SK-N-SH treated with all-trans-retinoic acid at 6 μM for 48 hours (cell line): ENCODE results near the gene KIFC3.

ENCODE experiments used
- ATAC-seq: fragments of 200-7000 bp; cut with Tn5 transposase; 3 replicates; pipeline ENCODE4 v1.9.1; 2020; ENCODE audit warnings: mild to moderate bottlenecking, moderate library complexity
- ARNTL ChIP-seq: fragments of 450-650 bp; formaldehyde crosslinking; IDR thresholded peaks from 2 replicates; pipeline ENCODE4 v1.5.0; 2020; ENCODE audit warnings: low read depth, mild to moderate bottlenecking, moderate library complexity, borderline replicate concordance
- BACH2 ChIP-seq: fragments of 250-450 bp; sonication (Bioruptor Pico); IDR thresholded peaks from 2 replicates; pipeline ENCODE4 v1.9.0; 2021; ENCODE audit warnings: mild to moderate bottlenecking, borderline replicate concordance
- ESRRG ChIP-seq: fragments of 250-450 bp; sonication (Bioruptor Pico); IDR thresholded peaks from 2 replicates; pipeline ENCODE4 v1.6.1; 2021; ENCODE audit warnings: mild to moderate bottlenecking
- GLIS3 ChIP-seq: fragments of 250-450 bp; sonication (Bioruptor Pico); IDR thresholded peaks from 2 replicates; pipeline ENCODE4 v1.5.0; 2020; ENCODE audit warnings: mild to moderate bottlenecking, moderate library complexity
- OSR1 ChIP-seq: fragments of 250-450 bp; sonication (Bioruptor Pico); IDR thresholded peaks from 2 replicates; pipeline ENCODE4 v1.8.0; 2022; ENCODE audit warnings: moderate library complexity, mild to moderate bottlenecking, inconsistent platforms
- PPARA ChIP-seq: fragments of 250-450 bp; sonication (Bioruptor Pico); IDR thresholded peaks from 2 replicates; pipeline ENCODE4 v1.5.0; 2020; ENCODE audit warnings: mild to moderate bottlenecking, borderline replicate concordance
- RARB ChIP-seq: fragments of 250-450 bp; sonication (Bioruptor Pico); IDR thresholded peaks from 2 replicates; pipeline ENCODE4 v1.8.0; 2021; ENCODE audit warnings: mild to moderate bottlenecking, moderate library complexity
- SNAI2 ChIP-seq: fragments of 250-450 bp; sonication (Bioruptor Pico); IDR thresholded peaks from 2 replicates; pipeline ENCODE4 v1.5.0; 2020; ENCODE audit warnings: mild to moderate bottlenecking, moderate library complexity
- TCF4 ChIP-seq: fragments of 250-450 bp; sonication (Bioruptor Pico); IDR thresholded peaks from 2 replicates; pipeline ENCODE4 v1.8.0; 2021; ENCODE audit warnings: mild to moderate bottlenecking, moderate library complexity, borderline replicate concordance
- TOX ChIP-seq: fragments of 250-450 bp; sonication (Bioruptor Pico); IDR thresholded peaks from 2 replicates; pipeline ENCODE4 v1.8.0; 2021; ENCODE audit warnings: mild to moderate bottlenecking, moderate library complexity, borderline replicate concordance
- ZC3H10 ChIP-seq: fragments of 250-450 bp; sonication (Bioruptor Pico); IDR thresholded peaks from 2 replicates; pipeline ENCODE4 v1.5.1; 2021; ENCODE audit warnings: mild to moderate bottlenecking, moderate library complexity
- ZFP3 ChIP-seq: fragments of 250-450 bp; sonication (Bioruptor Pico); IDR thresholded peaks from 2 replicates; pipeline ENCODE4 v1.5.0; 2020; ENCODE audit warnings: mild to moderate bottlenecking, moderate library complexity
- ZFP30 ChIP-seq: fragments of 450-650 bp; formaldehyde crosslinking; IDR thresholded peaks from 2 replicates; pipeline ENCODE4 v1.5.0; 2022; ENCODE audit warnings: mild to moderate bottlenecking, moderate library complexity
- ZNF565 ChIP-seq: fragments of 450-650 bp; formaldehyde crosslinking; conservative IDR thresholded peaks from 2 replicates; pipeline ENCODE4 v1.5.0; 2020; ENCODE audit warnings: low read depth, mild to moderate bottlenecking, moderate library complexity
- ZNF70 ChIP-seq: fragments of 450-650 bp; formaldehyde crosslinking; IDR thresholded peaks from 2 replicates; pipeline ENCODE4 v1.5.0; 2020; ENCODE audit warnings: mild to moderate bottlenecking, moderate library complexity
- TF ChIP-seq, protein P1 (sequence below): fragments of 250-450 bp; sonication (Bioruptor Pico); IDR thresholded peaks from 2 replicates; pipeline ENCODE4 v1.5.0; 2020; ENCODE audit warnings: mild to moderate bottlenecking, moderate library complexity
- TF ChIP-seq, protein P2 (sequence below): fragments of 250-450 bp; sonication (Bioruptor Pico); IDR thresholded peaks from 2 replicates; pipeline ENCODE4 v1.5.1; 2021; ENCODE audit warnings: mild to moderate bottlenecking, moderate library complexity
- TF ChIP-seq, protein P3 (sequence below): fragments of 250-450 bp; sonication (Bioruptor Pico); IDR thresholded peaks from 2 replicates; pipeline ENCODE4 v1.8.0; 2021; ENCODE audit warnings: low read depth, mild to moderate bottlenecking, moderate library complexity, borderline replicate concordance
- TF ChIP-seq, protein P4 (sequence below): fragments of 250-450 bp; sonication (Bioruptor Pico); IDR thresholded peaks from 2 replicates; pipeline ENCODE4 v1.5.1; 2020; ENCODE audit warnings: low read depth, mild to moderate bottlenecking, moderate library complexity

KIFC3 gene

DNA sequence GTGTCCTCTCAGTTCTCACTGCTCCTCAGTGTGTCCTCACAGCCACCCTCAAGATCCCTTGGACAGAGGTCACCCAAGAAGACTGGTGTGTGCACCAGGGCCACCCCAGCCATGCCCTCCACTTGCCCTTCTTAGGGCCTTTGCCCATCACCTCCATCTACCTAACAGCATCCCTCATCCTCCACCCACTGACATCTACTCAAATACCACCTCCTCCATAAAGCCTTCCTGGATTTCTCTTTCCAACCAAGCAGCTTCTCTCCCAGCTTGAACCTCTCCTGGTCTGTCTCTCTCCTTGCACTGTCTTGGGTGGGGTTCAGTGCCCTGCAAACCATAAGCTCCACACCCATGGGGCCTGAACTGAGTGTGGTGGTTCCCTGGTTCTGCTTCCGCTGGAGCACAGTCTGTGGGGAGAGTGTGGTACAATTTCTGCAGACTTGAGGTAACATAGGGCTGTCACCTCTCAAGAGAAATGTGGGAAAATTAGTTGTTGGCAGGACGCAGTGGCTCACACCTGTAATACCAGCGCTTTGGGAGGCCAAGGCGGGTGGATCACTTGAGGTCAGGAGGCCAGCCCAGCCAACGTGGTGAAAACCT is 52.3 kb downstream of the KIFC3 start:
- ATAC-seq, result no peak
- TF ChIP-seq ZFP3 (CRISPR knock-in tag), result no peak
- TF ChIP-seq ZFP30 (CRISPR knock-in tag), result no peak
- TF ChIP-seq, protein P1, sequence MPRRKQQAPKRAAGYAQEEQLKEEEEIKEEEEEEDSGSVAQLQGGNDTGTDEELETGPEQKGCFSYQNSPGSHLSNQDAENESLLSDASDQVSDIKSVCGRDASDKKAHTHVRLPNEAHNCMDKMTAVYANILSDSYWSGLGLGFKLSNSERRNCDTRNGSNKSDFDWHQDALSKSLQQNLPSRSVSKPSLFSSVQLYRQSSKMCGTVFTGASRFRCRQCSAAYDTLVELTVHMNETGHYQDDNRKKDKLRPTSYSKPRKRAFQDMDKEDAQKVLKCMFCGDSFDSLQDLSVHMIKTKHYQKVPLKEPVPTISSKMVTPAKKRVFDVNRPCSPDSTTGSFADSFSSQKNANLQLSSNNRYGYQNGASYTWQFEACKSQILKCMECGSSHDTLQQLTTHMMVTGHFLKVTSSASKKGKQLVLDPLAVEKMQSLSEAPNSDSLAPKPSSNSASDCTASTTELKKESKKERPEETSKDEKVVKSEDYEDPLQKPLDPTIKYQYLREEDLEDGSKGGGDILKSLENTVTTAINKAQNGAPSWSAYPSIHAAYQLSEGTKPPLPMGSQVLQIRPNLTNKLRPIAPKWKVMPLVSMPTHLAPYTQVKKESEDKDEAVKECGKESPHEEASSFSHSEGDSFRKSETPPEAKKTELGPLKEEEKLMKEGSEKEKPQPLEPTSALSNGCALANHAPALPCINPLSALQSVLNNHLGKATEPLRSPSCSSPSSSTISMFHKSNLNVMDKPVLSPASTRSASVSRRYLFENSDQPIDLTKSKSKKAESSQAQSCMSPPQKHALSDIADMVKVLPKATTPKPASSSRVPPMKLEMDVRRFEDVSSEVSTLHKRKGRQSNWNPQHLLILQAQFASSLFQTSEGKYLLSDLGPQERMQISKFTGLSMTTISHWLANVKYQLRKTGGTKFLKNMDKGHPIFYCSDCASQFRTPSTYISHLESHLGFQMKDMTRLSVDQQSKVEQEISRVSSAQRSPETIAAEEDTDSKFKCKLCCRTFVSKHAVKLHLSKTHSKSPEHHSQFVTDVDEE (CRISPR knock-in tag), result no peak
- TF ChIP-seq ARNTL, result no peak
- no peak for TF ChIP-seq ZNF70 (CRISPR knock-in tag)
- no peak for TF ChIP-seq SNAI2 (CRISPR knock-in tag)
- no peak for TF ChIP-seq OSR1
- no peak for TF ChIP-seq BACH2 (CRISPR knock-in tag)
- no peak for TF ChIP-seq TCF4
- TF ChIP-seq RARB (CRISPR knock-in tag), result no peak

DNA sequence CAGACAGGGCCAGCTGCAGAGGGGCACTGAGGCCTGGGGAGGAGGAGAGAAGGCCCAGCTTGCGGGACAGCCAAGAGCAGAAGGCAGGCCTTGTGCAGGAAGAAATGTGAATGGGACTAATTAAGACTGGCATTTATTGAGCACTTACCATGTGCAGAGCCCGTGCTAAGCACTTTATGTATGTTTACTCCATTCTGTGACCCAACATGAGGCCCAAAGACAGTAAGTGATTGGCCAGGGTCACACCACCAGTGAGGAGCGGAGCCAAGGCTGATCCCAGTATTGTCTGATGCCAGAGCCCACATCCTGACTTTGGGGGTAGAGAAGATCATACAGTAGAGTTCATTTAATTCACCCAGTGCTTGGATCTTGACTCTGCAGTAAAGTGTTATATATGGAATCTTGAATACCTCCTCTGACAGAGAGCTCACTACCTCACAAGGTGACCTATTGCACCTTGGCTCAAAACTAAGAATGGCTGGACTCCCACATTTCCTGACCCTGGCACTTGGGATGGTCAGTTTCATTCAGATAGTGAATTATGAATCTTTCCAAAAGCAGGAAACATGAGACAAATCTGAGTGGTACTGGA is 53.1 kb downstream of the KIFC3 start:
- ATAC-seq, result peak; percentile 13; the same call in 1 of the 3 replicates
- TF ChIP-seq TOX (CRISPR knock-in tag) (no peak), GLIS3 (CRISPR knock-in tag) (no peak), ZFP3 (CRISPR knock-in tag) (no peak), ESRRG (CRISPR knock-in tag) (no peak), OSR1 (no peak), SNAI2 (CRISPR knock-in tag) (no peak), ZNF70 (CRISPR knock-in tag) (no peak), ARNTL (no peak), BACH2 (CRISPR knock-in tag) (no peak), TCF4 (no peak)
- TF ChIP-seq, protein P1 (CRISPR knock-in tag), result no peak
- TF ChIP-seq, protein P2, sequence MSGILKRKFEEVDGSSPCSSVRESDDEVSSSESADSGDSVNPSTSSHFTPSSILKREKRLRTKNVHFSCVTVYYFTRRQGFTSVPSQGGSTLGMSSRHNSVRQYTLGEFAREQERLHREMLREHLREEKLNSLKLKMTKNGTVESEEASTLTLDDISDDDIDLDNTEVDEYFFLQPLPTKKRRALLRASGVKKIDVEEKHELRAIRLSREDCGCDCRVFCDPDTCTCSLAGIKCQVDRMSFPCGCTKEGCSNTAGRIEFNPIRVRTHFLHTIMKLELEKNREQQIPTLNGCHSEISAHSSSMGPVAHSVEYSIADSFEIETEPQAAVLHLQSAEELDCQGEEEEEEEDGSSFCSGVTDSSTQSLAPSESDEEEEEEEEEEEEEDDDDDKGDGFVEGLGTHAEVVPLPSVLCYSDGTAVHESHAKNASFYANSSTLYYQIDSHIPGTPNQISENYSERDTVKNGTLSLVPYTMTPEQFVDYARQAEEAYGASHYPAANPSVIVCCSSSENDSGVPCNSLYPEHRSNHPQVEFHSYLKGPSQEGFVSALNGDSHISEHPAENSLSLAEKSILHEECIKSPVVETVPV, result no peak
- TF ChIP-seq, all 23 proteins: peak for 0

DNA sequence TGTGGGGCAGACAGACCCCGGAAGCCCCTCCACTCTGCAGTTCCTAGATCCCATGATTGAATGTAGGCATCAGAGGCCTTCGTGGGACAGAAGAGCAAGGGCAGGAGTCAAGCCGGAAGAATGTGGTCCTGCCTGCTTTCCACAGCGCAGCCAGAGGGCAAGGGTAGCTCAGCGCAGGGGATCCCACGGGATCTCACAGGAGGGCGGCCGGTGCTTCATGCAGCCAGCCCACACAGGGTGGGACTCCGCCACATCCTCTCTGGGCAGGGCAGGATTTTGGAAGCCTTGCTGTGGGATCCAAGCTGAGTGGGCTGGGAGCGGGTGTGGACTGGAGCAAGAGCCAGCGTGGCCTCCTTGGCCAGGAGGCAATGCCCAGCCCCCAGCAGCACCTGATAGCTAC is 53.7 kb downstream of the KIFC3 start:
- TF ChIP-seq SNAI2 (CRISPR knock-in tag), result no peak
- TF ChIP-seq ARNTL, result no peak
- TF ChIP-seq, protein P1 (CRISPR knock-in tag), result no peak
- TF ChIP-seq GLIS3 (CRISPR knock-in tag), result no peak
- no peak for TF ChIP-seq ZNF565 (CRISPR knock-in tag)
- no peak for TF ChIP-seq ZNF70 (CRISPR knock-in tag)
- no peak for ATAC-seq

DNA sequence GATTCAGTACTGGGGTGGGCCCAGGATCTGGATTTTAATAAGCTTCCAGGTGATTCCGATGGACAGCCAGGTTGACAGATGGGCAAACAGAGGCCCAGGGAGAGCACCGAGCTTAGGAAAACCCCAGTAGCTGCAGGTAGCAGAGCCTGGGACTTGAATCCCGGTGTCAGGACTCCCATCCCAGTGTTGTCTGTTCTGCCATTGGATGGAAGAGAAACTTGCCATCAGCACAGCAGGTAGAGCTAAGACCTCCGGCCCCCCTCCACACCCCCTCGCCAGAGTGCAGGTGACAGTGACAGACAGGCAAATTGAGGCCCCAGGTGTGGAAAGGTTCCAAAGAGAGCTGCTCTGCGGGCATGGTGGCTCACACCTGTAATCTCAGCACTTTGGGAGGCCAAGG is 54.3 kb downstream of the KIFC3 start:
- ATAC-seq, result no peak
- no peak for TF ChIP-seq PPARA
- no peak for TF ChIP-seq TCF4
- TF ChIP-seq ZC3H10, result no peak
- TF ChIP-seq, protein P3, sequence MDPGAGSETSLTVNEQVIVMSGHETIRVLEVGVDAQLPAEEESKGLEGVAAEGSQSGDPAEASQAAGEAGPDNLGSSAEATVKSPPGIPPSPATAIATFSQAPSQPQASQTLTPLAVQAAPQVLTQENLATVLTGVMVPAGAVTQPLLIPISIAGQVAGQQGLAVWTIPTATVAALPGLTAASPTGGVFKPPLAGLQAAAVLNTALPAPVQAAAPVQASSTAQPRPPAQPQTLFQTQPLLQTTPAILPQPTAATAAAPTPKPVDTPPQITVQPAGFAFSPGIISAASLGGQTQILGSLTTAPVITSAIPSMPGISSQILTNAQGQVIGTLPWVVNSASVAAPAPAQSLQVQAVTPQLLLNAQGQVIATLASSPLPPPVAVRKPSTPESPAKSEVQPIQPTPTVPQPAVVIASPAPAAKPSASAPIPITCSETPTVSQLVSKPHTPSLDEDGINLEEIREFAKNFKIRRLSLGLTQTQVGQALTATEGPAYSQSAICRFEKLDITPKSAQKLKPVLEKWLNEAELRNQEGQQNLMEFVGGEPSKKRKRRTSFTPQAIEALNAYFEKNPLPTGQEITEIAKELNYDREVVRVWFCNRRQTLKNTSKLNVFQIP (CRISPR knock-in tag), result no peak
- no peak for TF ChIP-seq ZFP3 (CRISPR knock-in tag)
- TF ChIP-seq, protein P4, sequence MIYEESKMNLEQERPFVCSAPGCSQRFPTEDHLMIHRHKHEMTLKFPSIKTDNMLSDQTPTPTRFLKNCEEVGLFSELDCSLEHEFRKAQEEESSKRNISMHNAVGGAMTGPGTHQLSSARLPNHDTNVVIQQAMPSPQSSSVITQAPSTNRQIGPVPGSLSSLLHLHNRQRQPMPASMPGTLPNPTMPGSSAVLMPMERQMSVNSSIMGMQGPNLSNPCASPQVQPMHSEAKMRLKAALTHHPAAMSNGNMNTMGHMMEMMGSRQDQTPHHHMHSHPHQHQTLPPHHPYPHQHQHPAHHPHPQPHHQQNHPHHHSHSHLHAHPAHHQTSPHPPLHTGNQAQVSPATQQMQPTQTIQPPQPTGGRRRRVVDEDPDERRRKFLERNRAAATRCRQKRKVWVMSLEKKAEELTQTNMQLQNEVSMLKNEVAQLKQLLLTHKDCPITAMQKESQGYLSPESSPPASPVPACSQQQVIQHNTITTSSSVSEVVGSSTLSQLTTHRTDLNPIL, result no peak
